Panc1 (cell line): ENCODE results near the gene SLC1A3. TPM values are rescaled to one million over a fixed set of nuclear protein-coding genes. Genes with fewer than 3 reads are reported as not detected.

Source experiments
- ATAC-seq: fragments of 200-7000 bp; cut with Tn5 transposase; 2 replicates; pipeline ENCODE4 v1.9.1; 2020; ENCODE audit warnings: mild to moderate bottlenecking, moderate library complexity
- BruUV-seq: library from RNA; stranded (reverse); fragments of 400-500 nt; replicated peaks from 2 replicates; lab custom pipeline; 2021; lab: Mats Ljungman, UMichigan
- CTCF ChIA-PET: fragments of 300-600 bp; sonication (Branson Sonifier 250); formaldehyde crosslinking; loops from one replicate; lab custom pipeline; 2022; ENCODE audit warnings: antibody characterized with exemption; lab: Charles Lee
- POLR2A ChIA-PET: fragments of 300-600 bp; sonication (Branson Sonifier 250); formaldehyde crosslinking; loops from one replicate; lab custom pipeline; 2022; ENCODE audit warnings: antibody characterized with exemption; lab: Charles Lee
- DNase-seq: peaks from one replicate; pipeline ENCODE4 v3.0.0-alpha.2; 2010; ENCODE audit warnings: low read depth, low spot score
- H3K27ac ChIP-seq: 2 replicates; pipeline ENCODE4 v1.5.1; 2011; ENCODE audit warnings: mild to moderate bottlenecking, low read length, inconsistent platforms
- H3K27me3 ChIP-seq: fragments of 200-500 bp; sonication (Bioruptor generic); 2 replicates; pipeline ENCODE4 v1.6.0; 2014; ENCODE audit warnings: low read length, inconsistent platforms; ENCODE audit not compliant: control insufficient read depth, insufficient read depth
- H3K36me3 ChIP-seq: fragments of 200-500 bp; sonication (Bioruptor generic); 2 replicates; pipeline ENCODE4 v1.5.1; 2014; ENCODE audit warnings: inconsistent platforms, mild to moderate bottlenecking, low read length, moderate library complexity; ENCODE audit not compliant: control insufficient read depth, insufficient read depth
- H3K4me1 ChIP-seq: 2 replicates; pipeline ENCODE4 v1.5.1; 2011; ENCODE audit warnings: inconsistent platforms, mild to moderate bottlenecking, low read length, moderate library complexity; ENCODE audit not compliant: control insufficient read depth, insufficient read depth
- H3K4me3 ChIP-seq, 2 experiments: 2 replicates each; pipeline ENCODE4 v1.5.1; 2011 to 2012; ENCODE audit warnings: low read depth in 2 of 2, low read length in 2 of 2, mild to moderate bottlenecking in 2 of 2, inconsistent platforms in 1 of 2, moderate library complexity in 1 of 2
- H3K9me3 ChIP-seq: fragments of 200-500 bp; sonication (Bioruptor generic); 2 replicates; pipeline ENCODE4 v1.5.1; 2014; ENCODE audit warnings: low read depth, mild to moderate bottlenecking, inconsistent platforms, low read length, moderate library complexity; ENCODE audit not compliant: control insufficient read depth, insufficient read depth
- CTCF ChIP-seq: fragments of 450-650 bp; IDR thresholded peaks from 2 replicates; pipeline ENCODE4 v1.5.1; 2017; ENCODE audit warnings: mild to moderate bottlenecking
- POLR2AphosphoS5 ChIP-seq: IDR thresholded peaks from 2 replicates; pipeline ENCODE4 v1.6.1; 2012; ENCODE audit warnings: mild to moderate bottlenecking, low read depth, low read length, moderate library complexity
- REST ChIP-seq, 2 experiments: IDR thresholded peaks; 2 replicates each; pipeline ENCODE4 v1.6.1; 2011 to 2012; ENCODE audit warnings: low read depth in 2 of 2, control low read depth in 1 of 2, low read length in 1 of 2, mild to moderate bottlenecking in 1 of 2, moderate library complexity in 1 of 2; ENCODE audit not compliant: insufficient read depth in 1 of 2
- SIN3A ChIP-seq: IDR thresholded peaks from 2 replicates; pipeline ENCODE4 v1.6.1; 2012; ENCODE audit warnings: low read depth, mild to moderate bottlenecking, low read length, moderate library complexity, borderline replicate concordance; ENCODE audit not compliant: insufficient read depth
- TCF7L2 ChIP-seq: IDR thresholded peaks from 2 replicates; pipeline ENCODE4 v1.6.1; 2011; ENCODE audit warnings: mild to moderate bottlenecking, low read depth, low read length, inconsistent platforms
- in situ Hi-C: cut with HindIII; loops from 2 replicates; pipeline ENCODE4 v1.10.0; 2016; ENCODE audit warnings: low sequenced_read_pairs, low pct_unique_long_range_greater_than_20kb
- intact Hi-C: fragments of 100-400 bp; cut with micrococcal nuclease; formaldehyde crosslinking; loops from one replicate; pipeline ENCODE4 v1.10.0; 2022; ENCODE audit not compliant: unreplicated experiment
- total RNA-seq: library from RNA; stranded (reverse); gene quantifications from one replicate; pipeline ENCODE4 v1.2.1, GENCODE V29; 2021; ENCODE audit not compliant: unreplicated experiment

The SLC1A3 gene
- total RNA-seq, 1 experiment from 2014 or later, result 0.13 TPM

- ATAC-seq, result no peak
- H3K4me1 ChIP-seq, result no peaks in the 10 kb centered on the region
- no TSS peak for BruUV-seq
- H3K36me3 ChIP-seq, result no peaks in the 10 kb centered on the region
- no peak for TF ChIP-seq POLR2AphosphoS5
- no peak for TF ChIP-seq SIN3A
- no peak for TF ChIP-seq TCF7L2
- TF ChIP-seq REST (IDR thresholded peaks at IDR 0.05; ENCODE audit: insufficient read depth in 1 of 2, low read depth in 2 of 2, low read length in 1 of 2), result no peak
- TF ChIP-seq CTCF, result no peak
- intact Hi-C loops, result no loop called here
- H3K27ac ChIP-seq, result no peak overlapping the region
- no peak for DNase-seq
- CTCF ChIA-PET, result no interaction called here
- H3K4me3 ChIP-seq, result no peak overlapping the region
- POLR2A ChIA-PET, result no interaction called here
- peaks cover 5% of the 10 kb centered on the region for H3K27me3 ChIP-seq
- H3K9me3 ChIP-seq, result no peaks in the 10 kb centered on the region
- in situ Hi-C loops, result no loop called here
These were observed 42.0 kb downstream of the SLC1A3 start for GRCh38 chr5:36648426-36648825.

DNA sequence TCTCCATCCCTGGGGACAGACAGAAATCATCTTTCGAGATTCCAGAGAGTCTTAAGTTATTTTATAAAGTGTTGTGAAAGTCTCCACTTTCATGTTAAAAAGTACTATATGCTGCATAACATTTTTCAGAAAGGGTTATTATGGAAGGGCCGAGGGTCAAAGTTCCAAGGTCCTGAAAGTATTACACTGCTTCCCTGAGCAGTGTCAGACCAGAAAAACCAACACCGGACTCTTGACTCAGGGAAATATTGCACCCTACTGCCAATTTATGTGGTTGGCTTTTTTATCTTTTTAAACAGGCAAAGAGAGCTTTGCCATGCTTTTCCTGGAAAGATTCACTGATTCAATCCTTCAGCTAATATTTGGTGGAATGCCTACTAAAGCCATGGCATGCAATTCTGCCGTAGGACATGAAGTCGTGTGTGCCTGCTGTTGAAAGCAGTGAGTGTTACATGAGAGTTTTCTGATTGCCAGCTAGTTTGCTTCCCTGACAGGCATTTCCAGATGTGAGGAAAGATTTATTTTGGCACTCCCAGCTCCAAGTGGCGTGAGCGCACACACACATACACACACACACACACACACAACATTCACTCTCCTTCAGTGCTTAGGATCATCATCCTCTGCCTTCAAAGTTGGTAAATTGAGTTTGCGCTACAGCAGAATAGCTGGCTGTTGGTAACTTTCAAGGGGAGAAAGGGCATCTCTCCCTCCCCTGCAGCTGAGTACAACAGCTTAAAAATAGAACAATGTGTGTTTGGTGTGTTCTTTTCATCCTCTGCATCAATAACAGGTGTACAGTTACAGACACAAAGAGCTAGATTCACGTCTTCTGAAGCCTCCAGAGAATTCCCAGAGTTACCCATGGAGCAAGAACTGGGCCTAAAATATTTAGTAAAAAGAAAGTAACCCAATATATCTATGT, 45.6 kb downstream of the SLC1A3 start:
- Histone ChIP-seq H3K9me3 (no peaks in the 10 kb centered on the region), H3K27me3 (peaks cover 7% of the 10 kb centered on the region; the same call in 1 of the 2 replicates), H3K36me3 (no peaks in the 10 kb centered on the region), H3K27ac (no peak overlapping the region), H3K4me3 (no peak overlapping the region), H3K4me1 (no peaks in the 10 kb centered on the region)
- in situ Hi-C loops (no loop called here), intact Hi-C loops (no loop called here)
- BruUV-seq, result no TSS peak
- ChIA-PET CTCF (no interaction called here), POLR2A (no interaction called here)
- ATAC-seq (no peak), DNase-seq (no peak)
- TF ChIP-seq TCF7L2, result no peak
- TF ChIP-seq REST (IDR thresholded peaks at IDR 0.05; ENCODE audit: insufficient read depth in 1 of 2, low read depth in 2 of 2, low read length in 1 of 2), result no peak
- no peak for TF ChIP-seq SIN3A
- TF ChIP-seq CTCF, result no peak
- TF ChIP-seq POLR2AphosphoS5, result no peak
